OCI-LY7 (cell line): ENCODE results near the gene DNMT1. TPM values are rescaled to one million over a fixed set of nuclear protein-coding genes. Genes with fewer than 3 reads are reported as not detected.

ENCODE experiments used
- BruUV-seq: library from RNA; stranded (reverse); fragments of 400-500 nt; replicated peaks from 2 replicates; lab custom pipeline; 2021; lab: Mats Ljungman, UMichigan
- CTCF ChIA-PET: fragments of 300-600 bp; sonication (Branson Sonifier 250); formaldehyde crosslinking; loops from one replicate; lab custom pipeline; 2022; ENCODE audit warnings: antibody characterized with exemption; ENCODE audit not compliant: unreplicated experiment; lab: Charles Lee
- POLR2A ChIA-PET: fragments of 300-600 bp; sonication (Branson Sonifier 250); formaldehyde crosslinking; loops from one replicate; lab custom pipeline; 2022; ENCODE audit warnings: antibody characterized with exemption; lab: Charles Lee
- DNase-seq: peaks from one replicate; pipeline ENCODE4 v3.0.0-alpha.2; 2015; ENCODE audit warnings: low spot score
- H2AFZ ChIP-seq: fragments of 200-600 bp; sonication (generic), shearing (Covaris generic); 2 replicates; pipeline ENCODE4 v1.6.1; 2014; ENCODE audit warnings: mild to moderate bottlenecking, antibody characterized with exemption, low read length, moderate library complexity
- H3K27ac ChIP-seq: fragments of 200-600 bp; sonication (generic); 2 replicates; pipeline ENCODE4 v1.5.1; 2014; ENCODE audit warnings: mixed run types, low read depth, mild to moderate bottlenecking, moderate library complexity, low read length, inconsistent platforms; ENCODE audit not compliant: poor library complexity, severe bottlenecking
- H3K36me3 ChIP-seq: fragments of 200-600 bp; sonication (generic); 2 replicates; pipeline ENCODE4 v1.6.1; 2014; ENCODE audit warnings: mild to moderate bottlenecking, antibody characterized with exemption, low read length, moderate library complexity, mixed read lengths; ENCODE audit not compliant: insufficient read depth
- H3K4me1 ChIP-seq: fragments of 200-600 bp; sonication (generic); 2 replicates; pipeline ENCODE4 v1.5.1; 2014; ENCODE audit warnings: mild to moderate bottlenecking, low read length; ENCODE audit not compliant: insufficient read depth, poor library complexity, severe bottlenecking
- H3K4me2 ChIP-seq: fragments of 200-600 bp; sonication (generic); 2 replicates; pipeline ENCODE4 v1.6.1; 2014; ENCODE audit warnings: mild to moderate bottlenecking, low read length
- H3K4me3 ChIP-seq: fragments of 200-600 bp; sonication (generic); 2 replicates; pipeline ENCODE4 v1.5.1; 2014; ENCODE audit warnings: mild to moderate bottlenecking, low read depth, low read length; ENCODE audit not compliant: poor library complexity, severe bottlenecking
- H3K79me2 ChIP-seq: fragments of 200-600 bp; sonication (generic); 2 replicates; pipeline ENCODE4 v1.6.1; 2016; ENCODE audit warnings: low read depth, mild to moderate bottlenecking, low read length, moderate library complexity, mixed read lengths; ENCODE audit not compliant: insufficient read depth
- H3K9me2 ChIP-seq: fragments of 200-600 bp; sonication (generic); 2 replicates; pipeline ENCODE4 v1.6.1; 2016; ENCODE audit warnings: mild to moderate bottlenecking, low read length, mixed read lengths; ENCODE audit not compliant: insufficient read depth
- H3K9me3 ChIP-seq: fragments of 200-600 bp; sonication (generic); 2 replicates; pipeline ENCODE4 v1.6.1; 2014; ENCODE audit warnings: mild to moderate bottlenecking, mixed run types, low read length, mixed read lengths
- H4K20me1 ChIP-seq: fragments of 200-600 bp; sonication (generic); 2 replicates; pipeline ENCODE4 v1.6.1; 2014; ENCODE audit warnings: mild to moderate bottlenecking, antibody characterized with exemption, low read length, moderate library complexity, mixed read lengths; ENCODE audit not compliant: insufficient read depth
- EZH2phosphoT487 ChIP-seq: fragments of 200-600 bp; sonication (generic); IDR thresholded peaks from 2 replicates; pipeline ENCODE4 v1.6.1; 2018; ENCODE audit warnings: low read depth, borderline replicate concordance, mild to moderate bottlenecking, mixed run types, antibody characterized with exemption, low read length, moderate library complexity, mixed read lengths
- intact Hi-C: fragments of 100-400 bp; cut with micrococcal nuclease; formaldehyde crosslinking; loops from one replicate; pipeline ENCODE4 v1.10.0; 2022; ENCODE audit not compliant: unreplicated experiment
- total RNA-seq, 2 experiments: library from RNA; depleted of rRNA in 1 of 2; stranded (reverse); fragments of >200 nt in 1 of 2; shearing (Covaris generic) in 1 of 2; gene quantifications; 2 replicates each; pipeline ENCODE4 v1.2.3, GENCODE V29; 2014 to 2022
- TF ChIP-seq, protein P1 (sequence below): fragments of 200-600 bp; sonication (generic); conservative IDR thresholded peaks from 2 replicates; pipeline ENCODE4 v1.5.1; 2014; ENCODE audit warnings: mild to moderate bottlenecking, antibody characterized with exemption, low read length, moderate library complexity, mixed read lengths

The DNMT1 gene
- total RNA-seq, 2 experiments from 2014 or later = 329 to 680 TPM

DNA sequence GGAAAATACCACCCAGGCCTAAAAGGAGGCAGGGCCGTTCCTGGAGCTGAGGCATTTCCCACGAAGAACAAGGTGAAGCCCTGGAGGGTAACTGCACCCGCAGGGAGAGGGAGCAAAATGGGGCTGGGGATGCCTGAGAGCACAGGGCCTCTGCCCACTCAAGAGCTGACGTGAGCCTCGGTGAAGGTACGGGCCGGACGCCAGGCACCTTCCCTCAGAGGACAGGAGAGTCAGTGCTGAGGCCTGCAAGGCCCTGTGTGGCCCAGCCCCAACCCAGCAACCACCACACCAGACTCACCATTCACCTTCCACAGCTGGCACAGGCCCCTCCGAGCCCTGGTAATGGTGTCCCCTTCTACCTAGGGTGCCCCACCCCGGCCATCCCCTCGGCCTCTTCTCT, 36.3 kb downstream of the DNMT1 start:
- Histone ChIP-seq H2AFZ (no peak overlapping the region), H3K36me3 (peaks cover 99% of the 10 kb centered on the region), H3K4me2 (no peak overlapping the region), H3K4me1 (no peaks in the 10 kb centered on the region), H3K9me3 (no peaks in the 10 kb centered on the region), H3K9me2 (no peaks in the 10 kb centered on the region), H3K79me2 (no peaks in the 10 kb centered on the region), H4K20me1 (peaks cover 2% of the 10 kb centered on the region; the same call in 1 of the 2 replicates), H3K27ac (no peak overlapping the region), H3K4me3 (no peak overlapping the region)
- POLR2A ChIA-PET = no interaction called here
- intact Hi-C loops = no loop called here
- CTCF ChIA-PET = no interaction called here
- TF ChIP-seq, protein P1, sequence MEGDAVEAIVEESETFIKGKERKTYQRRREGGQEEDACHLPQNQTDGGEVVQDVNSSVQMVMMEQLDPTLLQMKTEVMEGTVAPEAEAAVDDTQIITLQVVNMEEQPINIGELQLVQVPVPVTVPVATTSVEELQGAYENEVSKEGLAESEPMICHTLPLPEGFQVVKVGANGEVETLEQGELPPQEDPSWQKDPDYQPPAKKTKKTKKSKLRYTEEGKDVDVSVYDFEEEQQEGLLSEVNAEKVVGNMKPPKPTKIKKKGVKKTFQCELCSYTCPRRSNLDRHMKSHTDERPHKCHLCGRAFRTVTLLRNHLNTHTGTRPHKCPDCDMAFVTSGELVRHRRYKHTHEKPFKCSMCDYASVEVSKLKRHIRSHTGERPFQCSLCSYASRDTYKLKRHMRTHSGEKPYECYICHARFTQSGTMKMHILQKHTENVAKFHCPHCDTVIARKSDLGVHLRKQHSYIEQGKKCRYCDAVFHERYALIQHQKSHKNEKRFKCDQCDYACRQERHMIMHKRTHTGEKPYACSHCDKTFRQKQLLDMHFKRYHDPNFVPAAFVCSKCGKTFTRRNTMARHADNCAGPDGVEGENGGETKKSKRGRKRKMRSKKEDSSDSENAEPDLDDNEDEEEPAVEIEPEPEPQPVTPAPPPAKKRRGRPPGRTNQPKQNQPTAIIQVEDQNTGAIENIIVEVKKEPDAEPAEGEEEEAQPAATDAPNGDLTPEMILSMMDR = no peak
- TF ChIP-seq EZH2phosphoT487 = no peak
- no peak for DNase-seq
- no TSS peak for BruUV-seq

DNA sequence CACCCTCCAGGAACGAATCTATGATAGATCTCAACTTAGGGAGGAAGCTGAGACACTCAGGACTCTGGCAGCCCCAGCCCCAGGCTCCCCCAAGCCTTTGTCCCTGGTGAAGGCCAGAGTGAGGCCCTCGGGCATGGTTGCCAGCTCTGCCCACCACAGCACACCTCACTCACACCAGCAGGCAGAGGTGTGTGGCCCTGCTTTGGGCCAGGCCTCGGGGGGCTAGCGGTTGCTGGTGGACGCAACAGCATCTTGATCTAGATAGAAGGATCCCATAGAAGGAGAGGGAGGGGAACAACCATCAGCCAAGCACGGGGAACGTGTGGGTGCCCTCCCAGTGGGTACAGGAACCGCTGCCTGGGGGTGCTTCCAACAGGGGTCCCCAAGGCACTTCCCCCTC, 36.7 kb downstream of the DNMT1 start:
- Histone ChIP-seq H3K79me2 (no peaks in the 10 kb centered on the region), H3K4me2 (no peak overlapping the region), H2AFZ (no peak overlapping the region), H3K9me3 (no peaks in the 10 kb centered on the region), H3K9me2 (no peaks in the 10 kb centered on the region), H3K27ac (no peak overlapping the region), H3K4me1 (no peaks in the 10 kb centered on the region), H3K4me3 (no peak overlapping the region), H4K20me1 (no peaks in the 10 kb centered on the region; the same call in 1 of the 2 replicates), H3K36me3 (peaks cover 99% of the 10 kb centered on the region)
- TF ChIP-seq EZH2phosphoT487 = no peak
- TF ChIP-seq, protein P1 = no peak
- no TSS peak for BruUV-seq
- DNase-seq = no peak
- ChIA-PET CTCF (no interaction called here), POLR2A (no interaction called here)
- intact Hi-C loops = no loop called here

DNA sequence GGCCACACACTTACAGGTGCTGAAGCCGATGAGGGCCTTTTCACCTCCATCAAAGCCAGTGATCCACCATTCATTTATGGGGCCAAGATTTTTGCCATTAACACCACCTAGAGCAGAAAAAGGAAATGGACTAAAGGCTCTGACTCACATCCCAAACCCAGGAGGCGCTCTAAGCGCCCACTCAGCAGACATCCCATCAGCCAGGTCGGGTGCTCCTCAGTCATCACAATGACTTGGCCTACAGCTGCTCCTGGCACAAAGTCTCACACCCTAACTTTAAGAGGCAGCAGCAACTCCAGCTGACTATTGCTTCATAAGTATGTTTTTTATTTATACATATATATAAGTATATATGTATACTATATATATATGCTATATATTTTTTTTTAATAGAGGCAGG, 38.9 kb downstream of the DNMT1 start:
- ChIA-PET CTCF (no interaction called here), POLR2A (no interaction called here)
- H3K36me3 ChIP-seq = peaks cover 100% of the 10 kb centered on the region
- H3K4me1 ChIP-seq = no peaks in the 10 kb centered on the region
- no peaks in the 10 kb centered on the region for H3K9me2 ChIP-seq
- H2AFZ ChIP-seq = no peak overlapping the region
- no peak overlapping the region for H3K4me2 ChIP-seq
- no peak for TF ChIP-seq EZH2phosphoT487
- TF ChIP-seq, protein P1 = 0 out of 2 replicates have a peak, but pooled peaks have one; percentile 19
- intact Hi-C loops = no loop called here
- no peaks in the 10 kb centered on the region for H3K79me2 ChIP-seq
- H3K4me3 ChIP-seq = no peak overlapping the region
- H3K9me3 ChIP-seq = no peaks in the 10 kb centered on the region
- no peak for DNase-seq
- no TSS peak for BruUV-seq
- no peaks in the 10 kb centered on the region; the same call in 1 of the 2 replicates for H4K20me1 ChIP-seq
- H3K27ac ChIP-seq = no peak overlapping the region
